HG02798 (cell line): ENCODE measurements around the gene TSC2.

Experiments used
- ATAC-seq: cut with Tn5 transposase; IDR thresholded peaks from one replicate; pipeline ENCODE4 v1.9.1; 2021; ENCODE audit warnings: mild to moderate bottlenecking; ENCODE audit not compliant: unreplicated experiment, poor library complexity

Gene TSC2

GRCh38 chr16:2047330-2048115, at the start of gene TSC2, which contains the start of gene NTHL1:
TSC2 (plus strand) TSS chr16:2047985; CDS start chr16:2048616, 631 bp downstream.
NTHL1 (minus strand) TSS chr16:2047834; CDS start chr16:2047823, 11 bp downstream.
- peak; percentile 94 for ATAC-seq

GRCh38 chr16:1998360-1998835, 49.4 kb upstream of the TSC2 start:
- ATAC-seq = no peak

- no peak for ATAC-seq
Measured at GRCh38 chr16:1998852-1999801, 48.7 kb upstream of the TSC2 start.

GRCh38 chr16:1999866-2000514, 47.8 kb upstream of the TSC2 start:
- no peak for ATAC-seq

- no peak for ATAC-seq
Measured at GRCh38 chr16:2001035-2001434, 46.8 kb upstream of the TSC2 start.

DNA sequence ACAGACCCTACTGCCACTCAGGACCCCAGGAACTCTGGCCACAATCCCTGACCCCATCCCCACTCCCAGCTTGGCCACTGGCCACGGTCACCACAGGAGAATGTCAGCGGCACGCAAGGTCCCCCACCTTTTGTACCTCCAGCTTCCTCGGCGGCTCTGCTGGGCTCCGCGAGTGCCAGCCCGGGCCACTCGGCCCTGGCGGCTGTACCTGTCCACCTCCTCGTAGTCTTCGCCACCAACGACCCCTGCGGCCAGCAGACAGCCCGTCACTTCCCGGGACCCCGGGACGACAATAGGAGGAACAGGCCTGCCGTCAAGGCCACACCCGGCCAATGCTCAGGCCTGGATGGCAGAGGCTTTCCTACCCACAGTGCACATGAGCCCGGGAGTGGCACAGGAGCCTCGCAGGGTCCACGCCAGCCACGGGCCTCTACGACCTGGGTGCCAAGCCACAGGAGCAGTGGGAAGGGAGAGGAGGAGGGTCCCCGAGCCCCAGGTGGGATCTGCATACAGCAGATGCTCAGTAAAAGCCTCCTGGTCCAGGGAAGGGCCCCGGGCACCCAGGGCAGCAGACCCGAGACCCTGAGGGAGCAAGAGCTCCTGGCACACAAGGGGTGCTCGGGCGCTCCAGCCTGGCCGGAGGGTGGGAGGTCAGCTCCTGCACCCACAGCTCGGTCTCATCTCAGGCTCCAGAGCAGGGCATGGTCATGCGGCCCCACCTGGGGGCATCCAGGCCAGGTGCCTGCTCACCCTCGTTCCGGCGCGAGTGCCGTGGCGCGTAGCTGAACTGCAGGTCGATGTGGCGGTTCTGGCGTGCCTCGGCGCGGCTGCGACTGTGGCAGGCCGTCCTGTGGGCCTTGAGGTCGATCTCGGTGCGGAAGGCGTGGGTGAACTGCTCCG, 46.1 kb upstream of the TSC2 start:
- no peak for ATAC-seq

DNA sequence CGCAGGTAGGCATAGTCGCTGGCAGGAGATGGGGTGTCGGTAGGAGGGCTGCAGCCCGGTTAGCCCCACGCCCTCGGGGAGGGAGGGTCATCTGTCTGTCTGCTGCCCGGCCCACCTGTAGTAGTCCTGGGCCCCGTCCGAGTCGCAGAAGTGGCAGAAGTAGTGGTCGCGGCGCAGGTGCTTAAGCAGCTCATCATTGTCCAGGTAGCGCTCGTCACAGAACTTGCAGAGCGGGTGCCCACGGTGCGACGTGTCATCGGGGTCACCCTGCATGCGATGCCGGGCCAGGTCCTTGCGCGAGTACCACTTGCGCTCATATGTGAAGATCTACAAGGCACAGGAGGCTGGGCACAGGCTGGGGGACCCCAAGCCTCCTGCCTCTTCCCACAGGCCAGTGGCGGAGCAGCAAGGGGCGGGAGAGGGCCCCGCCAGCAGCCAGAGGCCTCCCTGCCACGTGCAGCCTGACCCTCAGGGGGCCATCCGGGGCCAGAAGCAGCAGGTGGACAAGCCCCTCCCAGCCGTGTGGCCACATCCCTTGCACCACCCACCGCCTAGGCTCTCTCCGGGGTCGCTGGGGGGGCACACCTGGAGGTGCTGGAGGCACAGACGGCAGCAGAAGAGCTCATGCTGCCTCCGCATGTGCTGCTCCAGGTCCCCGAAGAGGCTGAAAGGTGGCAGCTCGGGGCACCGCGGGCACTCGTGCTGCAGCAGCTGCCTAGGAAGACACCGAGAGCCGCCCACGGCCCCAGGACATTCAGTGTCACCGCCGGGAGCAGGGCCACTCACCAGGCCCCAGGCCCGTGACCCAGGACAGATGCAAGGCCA, 45.2 kb upstream of the TSC2 start:
- no peak for ATAC-seq

DNA sequence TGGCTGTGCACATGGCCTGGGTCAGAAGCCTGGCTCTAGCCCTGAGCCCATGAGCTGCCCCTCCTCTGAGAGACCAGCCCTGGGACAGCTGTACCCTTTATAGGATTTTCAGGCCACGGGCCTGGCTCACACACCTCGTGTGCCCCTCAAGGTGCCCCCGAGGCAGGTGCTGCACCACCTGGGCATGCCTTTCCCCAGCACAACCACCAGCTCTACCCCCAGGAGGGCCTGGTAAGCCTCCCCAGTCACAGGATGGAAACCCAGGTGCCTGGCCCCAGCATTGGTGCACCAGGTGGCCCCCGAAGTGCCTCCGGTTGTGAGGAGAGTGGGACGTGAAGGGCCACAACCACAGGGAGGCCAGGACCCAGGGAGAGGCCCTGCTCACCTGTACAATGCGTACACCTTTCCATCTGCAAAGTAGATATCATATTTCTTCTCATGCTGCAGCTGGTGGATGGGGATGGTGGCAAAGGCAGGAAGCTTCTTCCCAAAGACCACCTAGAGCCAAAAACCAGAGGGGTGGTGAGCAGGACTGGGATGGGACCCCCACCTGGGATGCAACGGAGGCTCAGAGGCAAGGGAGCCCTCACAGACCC, 44.5 kb upstream of the TSC2 start:
- ATAC-seq = no peak

DNA sequence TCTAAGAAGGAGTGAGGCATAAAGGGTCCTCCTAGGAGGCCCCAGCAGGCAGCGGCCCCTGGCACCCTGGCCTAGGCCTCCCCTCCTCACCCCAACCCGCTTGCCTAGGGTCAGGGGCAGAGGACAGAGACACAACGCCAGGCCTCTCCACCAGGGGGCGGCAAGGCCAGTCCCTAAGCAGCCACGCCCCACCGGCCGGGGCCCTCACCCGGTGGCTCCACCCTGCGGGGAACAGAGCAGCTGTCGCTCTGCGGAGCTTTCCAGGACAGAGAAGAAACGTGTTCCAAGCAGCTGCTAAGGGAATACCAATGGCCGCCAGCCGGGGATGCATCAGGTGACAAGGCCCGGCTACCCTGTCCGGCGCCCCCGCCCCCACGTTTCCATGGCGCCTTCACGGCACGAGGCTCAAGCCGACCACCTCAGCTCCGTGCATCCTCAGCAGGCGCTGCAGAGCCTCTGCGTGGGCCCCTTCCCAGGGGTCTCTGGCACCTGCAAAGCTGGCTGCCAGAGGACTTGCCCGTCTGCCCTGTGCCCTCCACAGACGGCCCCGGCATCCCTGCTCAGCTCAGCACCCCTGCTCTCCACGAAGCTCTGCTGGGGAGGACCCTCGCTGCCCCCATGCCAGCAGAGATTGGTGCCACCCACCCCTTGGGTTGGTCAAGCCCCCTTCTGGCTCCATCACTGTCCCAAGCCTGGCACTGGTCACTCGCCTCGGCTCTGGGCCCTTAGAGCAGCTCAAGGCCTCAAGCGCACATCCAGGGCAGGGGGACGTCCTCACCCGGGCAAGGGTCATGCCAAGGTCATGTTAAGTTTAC, 43.8 kb upstream of the TSC2 start:
- peak; percentile 72 for ATAC-seq

DNA sequence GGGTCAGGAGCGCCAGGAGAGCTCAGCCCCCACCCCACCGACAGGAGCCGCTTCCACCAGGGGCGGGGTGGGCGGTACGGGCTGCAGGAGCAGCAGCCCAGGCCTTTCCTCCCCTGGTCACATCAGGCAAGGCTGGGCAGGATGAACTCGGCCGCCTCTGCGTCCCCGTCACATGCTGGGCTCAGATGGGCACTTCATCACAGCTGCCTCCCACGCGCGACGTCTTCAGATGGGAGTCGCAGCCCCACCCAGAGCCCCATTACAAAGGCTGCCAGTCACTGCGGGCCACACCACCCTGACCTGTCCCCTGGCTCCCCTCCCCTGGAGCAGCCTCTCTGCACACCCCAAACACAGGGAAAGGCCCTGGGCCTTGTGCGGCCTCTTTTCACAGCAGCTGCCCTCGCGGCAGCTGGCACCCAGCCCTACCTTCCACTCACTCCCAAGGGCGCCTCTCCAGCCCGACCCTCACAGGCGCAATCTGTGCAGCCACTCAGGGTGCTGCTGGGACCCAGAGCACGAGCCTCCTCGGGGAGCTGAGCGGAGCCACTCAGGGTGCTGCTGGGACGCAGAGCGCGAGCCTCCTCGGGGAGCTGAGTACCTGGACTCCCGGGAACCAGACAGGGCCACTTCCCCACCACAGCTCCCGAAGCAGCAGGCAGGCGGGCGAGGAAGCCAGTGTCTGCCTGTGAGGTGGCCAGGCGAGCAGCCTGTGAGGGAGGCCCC, 42.8 kb upstream of the TSC2 start:
- no peak for ATAC-seq

- no peak for ATAC-seq
Measured at GRCh38 chr16:2005646-2006045, 42.1 kb upstream of the TSC2 start.

GRCh38 chr16:2006317-2006716, 41.5 kb upstream of the TSC2 start:
- ATAC-seq = no peak

DNA sequence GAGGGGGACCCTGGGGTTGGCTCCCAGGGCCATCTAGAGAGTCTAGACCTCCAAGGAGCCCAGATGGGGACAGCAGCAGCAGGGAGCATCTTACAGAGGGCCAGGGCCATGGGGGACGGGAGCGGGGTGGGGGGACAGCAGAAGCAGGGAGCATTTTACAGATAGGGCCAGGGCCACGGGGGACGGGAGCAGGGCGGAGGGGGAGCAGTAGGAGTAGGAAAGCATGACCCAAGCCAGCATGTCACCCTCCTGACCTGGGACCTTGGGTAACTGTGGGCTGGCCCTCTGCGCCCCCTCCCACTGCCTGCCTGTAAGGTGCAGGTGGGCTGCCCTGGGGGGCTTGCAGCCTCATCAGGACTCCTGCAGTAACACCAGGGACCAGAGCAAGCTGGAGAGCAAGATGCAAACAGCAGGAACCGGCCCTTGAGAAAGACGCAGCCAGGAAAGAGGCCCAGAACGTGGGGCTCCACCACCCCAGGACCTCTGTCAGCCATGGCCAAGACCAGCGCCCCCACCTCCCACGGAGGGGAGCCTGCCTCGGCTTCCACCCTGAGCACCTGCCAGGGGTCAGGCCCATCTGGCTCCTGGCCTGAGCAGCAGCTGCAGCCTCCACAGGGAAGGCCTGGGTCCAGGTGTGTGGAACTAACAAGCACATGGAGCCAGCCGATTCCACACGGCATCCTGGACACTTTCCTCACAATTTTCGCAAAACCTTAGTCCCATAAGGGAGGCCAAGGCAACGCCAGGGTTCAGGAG, 40.5 kb upstream of the TSC2 start:
- ATAC-seq = no peak

- ATAC-seq = no peak
Measured at GRCh38 chr16:2008009-2008526, 39.7 kb upstream of the TSC2 start.

DNA sequence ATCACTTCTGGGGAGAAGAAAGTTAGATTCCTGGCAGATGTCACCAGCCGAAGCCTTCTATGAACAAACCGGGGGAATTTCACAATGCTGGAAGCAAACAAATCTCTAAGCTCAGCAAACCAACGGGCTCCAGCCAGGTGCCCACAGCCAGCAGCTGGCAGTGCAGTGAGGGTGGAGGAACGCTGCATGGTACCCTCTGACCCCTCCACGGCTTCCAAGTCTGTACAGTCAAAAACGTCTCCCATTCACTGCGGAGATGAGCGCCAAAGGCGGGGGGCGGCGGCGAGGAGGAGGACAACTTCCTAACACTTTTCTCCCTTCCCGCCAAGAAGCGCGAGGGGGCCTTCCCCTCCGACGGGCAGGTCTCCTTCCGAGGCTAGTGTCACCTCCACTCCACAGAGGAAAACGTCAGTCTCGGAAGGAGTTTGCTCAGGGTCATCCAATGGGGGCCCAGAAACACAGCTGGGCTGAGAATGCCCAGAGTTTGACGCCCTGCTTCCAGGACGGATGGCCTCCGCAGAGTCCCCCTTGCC, 39.1 kb upstream of the TSC2 start:
- peak; percentile 4 for ATAC-seq
